Endothelial cell of umbilical vein (primary cell): ENCODE results near the gene GEMIN7. TPM values are rescaled to one million over a fixed set of nuclear protein-coding genes. Genes with fewer than 3 reads are reported as not detected.

Experiments used
- BruUV-seq: library from RNA; stranded (reverse); fragments of 400-500 nt; replicated peaks from 2 replicates; lab custom pipeline; 2021; lab: Mats Ljungman, UMichigan
- CTCF ChIA-PET: fragments of 300-600, 350-600 bp; sonication (Branson Sonifier 250); formaldehyde crosslinking; loops from one replicate; lab custom pipeline; 2021; ENCODE audit warnings: antibody characterized with exemption, inconsistent platforms; lab: Charles Lee
- POLR2A ChIA-PET: fragments of 300-600, 350-600 bp; sonication (Branson Sonifier 250); formaldehyde crosslinking; loops from one replicate; lab custom pipeline; 2021; ENCODE audit warnings: antibody characterized with exemption, inconsistent platforms; lab: Charles Lee
- DNase-seq: peaks from one replicate; pipeline ENCODE4 v3.0.0-alpha.2; 2011; ENCODE audit warnings: low read depth, low spot score
- FAIRE-seq: peaks from 2 replicates; lab custom pipeline; 2011; peaks lifted over from hg19 to GRCh38; lab: Jason Lieb, UNC
- H2AFZ ChIP-seq: 2 replicates; pipeline ENCODE4 v1.6.0; 2012; ENCODE audit warnings: low read depth, low read length, control low read depth, inconsistent platforms
- H3K27ac ChIP-seq: 2 replicates; pipeline ENCODE4 v1.5.1; 2011; ENCODE audit warnings: low read depth, mild to moderate bottlenecking, control low read depth, low read length, moderate library complexity; ENCODE audit not compliant: insufficient read depth
- H3K27me3 ChIP-seq, 2 experiments: 2 replicates each; pipeline versions ENCODE4 v1.6.0 to v1.6.1; 2011; ENCODE audit warnings: low read length in 2 of 2, mixed read lengths in 1 of 2; ENCODE audit not compliant: control insufficient read depth in 2 of 2, insufficient read depth in 2 of 2
- H3K36me3 ChIP-seq, 2 experiments: 2 replicates in 1 of 2; 3 replicates in 1 of 2; pipeline ENCODE4 v1.5.1; 2011; ENCODE audit warnings: low read length in 2 of 2, mild to moderate bottlenecking in 1 of 2, moderate library complexity in 1 of 2; ENCODE audit not compliant: control insufficient read depth in 2 of 2, insufficient read depth in 2 of 2; ENCODE audit errors: extremely low read depth in 1 of 2
- H3K4me1 ChIP-seq: 3 replicates; pipeline ENCODE4 v1.5.1; 2011; ENCODE audit warnings: mild to moderate bottlenecking, low read length; ENCODE audit not compliant: control insufficient read depth, insufficient read depth; ENCODE audit errors: extremely low read depth
- H3K4me2 ChIP-seq: 2 replicates; pipeline ENCODE4 v1.6.1; 2011; ENCODE audit warnings: low read length, control low read depth, mixed read lengths; ENCODE audit not compliant: insufficient read depth
- H3K4me3 ChIP-seq, 3 experiments: fragments of 200-600 bp in 1 of 3; sonication (generic), shearing (Covaris generic) in 1 of 3; replicated peaks in 1 of 3; 2 replicates each; pipeline ENCODE4 v1.5.1; 2011 to 2016; ENCODE audit warnings: control low read depth in 3 of 3, low read length in 3 of 3, mild to moderate bottlenecking in 2 of 3, inconsistent platforms in 1 of 3, low read depth in 1 of 3, moderate library complexity in 1 of 3; ENCODE audit not compliant: insufficient read depth in 1 of 3
- H3K79me2 ChIP-seq: 2 replicates; pipeline ENCODE4 v1.6.0; 2012; ENCODE audit warnings: low read length, inconsistent platforms; ENCODE audit not compliant: control insufficient read depth, insufficient read depth
- H3K9ac ChIP-seq: replicated peaks from 2 replicates; pipeline ENCODE3; 2011; ENCODE audit warnings: low read length, control low read depth; ENCODE audit not compliant: insufficient read depth; ENCODE audit errors: extremely low read depth
- H3K9me1 ChIP-seq: replicated peaks from 3 replicates; pipeline ENCODE4 v1.6.0; 2011; ENCODE audit warnings: mild to moderate bottlenecking, low read length; ENCODE audit not compliant: control insufficient read depth, insufficient read depth; ENCODE audit errors: extremely low read depth
- H3K9me3 ChIP-seq: replicated peaks from 2 replicates; pipeline ENCODE4 v1.5.1; 2012; ENCODE audit warnings: low read length, inconsistent platforms; ENCODE audit not compliant: control insufficient read depth, insufficient read depth
- H4K20me1 ChIP-seq: replicated peaks from 2 replicates; pipeline ENCODE3; 2011; ENCODE audit warnings: mild to moderate bottlenecking, low read length; ENCODE audit not compliant: control insufficient read depth, insufficient read depth; ENCODE audit errors: extremely low read depth
- CTCF ChIP-seq, 2 donors: IDR thresholded peaks; 1 replicate in 1 of 2; 2 replicates in 1 of 2; pipeline ENCODE4 v1.5.1; 2011; ENCODE audit warnings: low read length in 2 of 2, mild to moderate bottlenecking in 2 of 2, moderate library complexity in 2 of 2, control low read depth in 1 of 2, inconsistent platforms in 1 of 2, low read depth in 1 of 2; ENCODE audit not compliant: insufficient read depth in 1 of 2; ENCODE audit errors: extremely low read depth in 1 of 2
- EZH2 ChIP-seq: IDR thresholded peaks from 2 replicates; pipeline ENCODE4 v1.6.1; 2012; ENCODE audit warnings: borderline replicate concordance, low read depth, mild to moderate bottlenecking, moderate library complexity, low read length, inconsistent platforms; ENCODE audit not compliant: severe bottlenecking
- FOS ChIP-seq: IDR thresholded peaks from 2 replicates; pipeline ENCODE4 v1.6.1; 2011; ENCODE audit warnings: mild to moderate bottlenecking, low read length, moderate library complexity, borderline replicate concordance; ENCODE audit not compliant: insufficient read depth
- GATA2 ChIP-seq: IDR thresholded peaks from 2 replicates; pipeline ENCODE4 v1.7.0; 2011; ENCODE audit warnings: low read depth, mild to moderate bottlenecking, moderate library complexity, mixed read lengths, low read length; ENCODE audit not compliant: insufficient read length, insufficient read depth
- JUN ChIP-seq: IDR thresholded peaks from 2 replicates; pipeline ENCODE4 v1.6.1; 2011; ENCODE audit warnings: borderline replicate concordance, low read depth; ENCODE audit not compliant: insufficient read length, insufficient read depth
- MAX ChIP-seq: IDR thresholded peaks from 2 replicates; pipeline ENCODE4 v1.6.1; 2011; ENCODE audit not compliant: insufficient read depth, insufficient read length
- MYC ChIP-seq: IDR thresholded peaks from one replicate; pipeline ENCODE4 v1.6.1; 2011; ENCODE audit warnings: mild to moderate bottlenecking, low read depth, low read length
- POLR2A ChIP-seq: IDR thresholded peaks from 2 replicates; pipeline ENCODE4 v1.6.1; 2012; ENCODE audit warnings: low read depth, mild to moderate bottlenecking, control low read depth, low read length
- POLR2AphosphoS5 ChIP-seq: IDR thresholded peaks from 2 replicates; pipeline ENCODE4 v1.6.1; 2012; ENCODE audit warnings: low read depth, mild to moderate bottlenecking, control low read depth, low read length, moderate library complexity; ENCODE audit not compliant: insufficient read depth
- dilution Hi-C: fragments of 300-500 bp; cut with MboI; formaldehyde crosslinking; loops from one replicate; pipeline ENCODE4 v1.15.0; 2019; ENCODE audit warnings: low sequenced_read_pairs; ENCODE audit not compliant: extremely low pct_ligation_motif_present
- intact Hi-C: fragments of 100-400 bp; cut with micrococcal nuclease; formaldehyde crosslinking; loops from one replicate; pipeline ENCODE4 v1.10.0; 2022
- polyA plus RNA-seq, 4 experiments: library from polyadenylated mRNA; depleted of rRNA in 3 of 4; stranded (reverse) in 3 of 4; unstranded in 1 of 4; fragments of >200 nt; gene quantifications; 2 replicates each; pipeline versions ENCODE4 v1.2.1 to v1.2.3, GENCODE V29; 2011 to 2012; ENCODE audit warnings: missing spikeins in 1 of 4
- total RNA-seq: library from RNA; stranded (reverse); gene quantifications from 2 replicates; pipeline ENCODE4 v1.2.3, GENCODE V29; 2021

Gene GEMIN7
- total and polyA plus RNA-seq, 2 donors (not counting 3 experiments of a cell fraction or from before 2014, with no cell fraction given): 34.2 to 53.7 TPM

- intact Hi-C loops (no loop called here), dilution Hi-C loops (no loop called here)
- H2AFZ ChIP-seq: no peak overlapping the region
- no peaks in the 10 kb centered on the region for H3K27me3 ChIP-seq
- TF ChIP-seq JUN (no peak), MYC (no peak), FOS (no peak), GATA2 (no peak), MAX (no peak), EZH2 (no peak), CTCF (IDR thresholded peaks at IDR 0.05; ENCODE audit: extremely low read depth in 1 of 2, insufficient read depth in 1 of 2, low read depth in 1 of 2, low read length in 2 of 2) (no peak), POLR2A (no peak), POLR2AphosphoS5 (no peak)
- no peaks in the 10 kb centered on the region for H3K4me1 ChIP-seq
- H3K9me1 ChIP-seq: no peaks in the 10 kb centered on the region
- DNase-seq (no peak), FAIRE-seq (no peak)
- no peak overlapping the region for H3K27ac ChIP-seq
- H3K4me3 ChIP-seq: no peak overlapping the region
- POLR2A ChIA-PET: interaction anchor here (1.1 kb wide), 1 partner anchor 13 kb away, joined by 7 read pairs; no protein-coding TSS in a partner anchor
- no peak overlapping the region for H3K9ac ChIP-seq
- CTCF ChIA-PET: interaction anchor here (1.4 to 1.6 kb wide), 2 partner anchors 8 to 35 kb away, joined by 5 to 9 read pairs; no protein-coding TSS in a partner anchor
- peaks cover 8 to 29% of the 10 kb centered on the region in 2 experiments for H3K36me3 ChIP-seq
- peaks cover 29% of the 10 kb centered on the region for H3K79me2 ChIP-seq
- no peak overlapping the region for H3K4me2 ChIP-seq
- no peaks in the 10 kb centered on the region for H3K9me3 ChIP-seq
- H4K20me1 ChIP-seq: no peaks in the 10 kb centered on the region
- no TSS peak for BruUV-seq
These were observed 27.0 kb upstream of the GEMIN7 start for GRCh38 chr19:45051929-45052579.
